DOHH2 (cell line): ENCODE measurements around the gene COX10.

ENCODE experiments used
- EZH2phosphoT487 ChIP-seq: fragments of 200-600 bp; sonication (generic); IDR thresholded peaks from 2 replicates; pipeline ENCODE4 v1.6.1; 2017; ENCODE audit warnings: borderline replicate concordance, mild to moderate bottlenecking, antibody characterized with exemption, low read length, moderate library complexity, mixed read lengths
- TF ChIP-seq, protein P1 (sequence below): fragments of 200-600 bp; sonication (generic); IDR thresholded peaks from one replicate; pipeline ENCODE4 v1.5.1; 2014; ENCODE audit warnings: antibody characterized with exemption, mild to moderate bottlenecking, low read depth, low read length; ENCODE audit not compliant: poor library complexity, severe bottlenecking

DNA sequence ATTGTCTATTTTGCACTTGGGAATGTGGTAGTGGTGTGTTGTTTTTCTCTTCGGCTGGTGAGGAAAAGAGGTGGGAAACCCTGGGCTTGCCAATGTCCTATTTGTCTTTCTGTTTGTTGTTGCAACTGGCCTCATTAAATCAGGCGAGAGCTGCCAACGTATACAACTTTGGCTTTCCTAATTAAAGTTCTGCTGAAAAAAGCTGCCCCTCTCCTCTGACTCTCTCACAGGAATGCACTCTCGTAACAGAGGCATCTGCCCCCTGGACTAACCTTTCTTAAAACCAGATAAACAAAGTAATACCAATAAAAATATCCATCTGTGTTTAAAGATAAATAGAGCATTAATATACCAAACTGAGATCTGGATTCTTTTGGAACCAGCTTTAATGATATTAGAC is 159.6 kb downstream of the COX10 start:
- TF ChIP-seq, protein P1, sequence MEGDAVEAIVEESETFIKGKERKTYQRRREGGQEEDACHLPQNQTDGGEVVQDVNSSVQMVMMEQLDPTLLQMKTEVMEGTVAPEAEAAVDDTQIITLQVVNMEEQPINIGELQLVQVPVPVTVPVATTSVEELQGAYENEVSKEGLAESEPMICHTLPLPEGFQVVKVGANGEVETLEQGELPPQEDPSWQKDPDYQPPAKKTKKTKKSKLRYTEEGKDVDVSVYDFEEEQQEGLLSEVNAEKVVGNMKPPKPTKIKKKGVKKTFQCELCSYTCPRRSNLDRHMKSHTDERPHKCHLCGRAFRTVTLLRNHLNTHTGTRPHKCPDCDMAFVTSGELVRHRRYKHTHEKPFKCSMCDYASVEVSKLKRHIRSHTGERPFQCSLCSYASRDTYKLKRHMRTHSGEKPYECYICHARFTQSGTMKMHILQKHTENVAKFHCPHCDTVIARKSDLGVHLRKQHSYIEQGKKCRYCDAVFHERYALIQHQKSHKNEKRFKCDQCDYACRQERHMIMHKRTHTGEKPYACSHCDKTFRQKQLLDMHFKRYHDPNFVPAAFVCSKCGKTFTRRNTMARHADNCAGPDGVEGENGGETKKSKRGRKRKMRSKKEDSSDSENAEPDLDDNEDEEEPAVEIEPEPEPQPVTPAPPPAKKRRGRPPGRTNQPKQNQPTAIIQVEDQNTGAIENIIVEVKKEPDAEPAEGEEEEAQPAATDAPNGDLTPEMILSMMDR = no peak
- TF ChIP-seq EZH2phosphoT487 = no peak
